Transverse colon (tissue), 4 donors: ENCODE measurements around the gene AURKA. TPM values are rescaled to one million over a fixed set of nuclear protein-coding genes. Genes with fewer than 3 reads are reported as not detected.

ENCODE experiments used
- DNase-seq: peaks from one replicate; pipeline ENCODE4 v3.0.0-alpha.2; 2019
- H3K27ac ChIP-seq, 4 donors: fragments of 200-600 bp; sonication (generic); 2 replicates each; pipeline ENCODE4 v1.5.1; 2016 to 2018; ENCODE audit warnings: inconsistent platforms in 4 of 4
- H3K27me3 ChIP-seq: fragments of 200-600 bp; sonication (generic); 2 replicates; pipeline ENCODE4 v1.5.1; 2017; ENCODE audit warnings: inconsistent platforms
- H3K36me3 ChIP-seq, 4 donors: fragments of 200-600 bp; sonication (generic); 2 replicates each; pipeline ENCODE4 v1.5.1; 2017 to 2019; ENCODE audit warnings: inconsistent platforms in 4 of 4
- H3K4me1 ChIP-seq, 4 donors: fragments of 200-600 bp; sonication (generic); 2 replicates each; pipeline ENCODE4 v1.5.1; 2017 to 2020; ENCODE audit warnings: inconsistent platforms in 4 of 4
- H3K4me3 ChIP-seq, 4 donors: fragments of 200-600 bp; sonication (generic); 1 replicate in 1 of 4; 2 replicates in 3 of 4; pipeline versions ENCODE4 v1.5.1 to v1.6.1; 2017 to 2019; ENCODE audit warnings: inconsistent platforms in 4 of 4
- H3K9me3 ChIP-seq, 2 donors: fragments of 200-600 bp; sonication (generic); 2 replicates each; pipeline ENCODE4 v1.5.1; 2017 to 2019; ENCODE audit warnings: inconsistent platforms in 2 of 2
- CTCF ChIP-seq, 5 experiments: fragments of 200-600 bp in 3 of 5; fragments of 450-650 bp in 2 of 5; sonication (generic) in 3 of 5; IDR thresholded peaks; 1 replicate in 2 of 5; 2 replicates in 3 of 5; pipeline ENCODE4 v1.5.1; 2016 to 2017; ENCODE audit warnings: antibody characterized with exemption in 5 of 5, inconsistent platforms in 3 of 5, mild to moderate bottlenecking in 2 of 5, moderate library complexity in 1 of 5
- EP300 ChIP-seq: sonication (generic); formaldehyde crosslinking; IDR thresholded peaks from one replicate; pipeline ENCODE4 v1.6.1; 2017; ENCODE audit warnings: antibody characterized with exemption, low read depth
- POLR2A ChIP-seq: fragments of 450-650 bp; IDR thresholded peaks from one replicate; pipeline ENCODE4 v1.6.1; 2016; ENCODE audit warnings: antibody characterized with exemption, mild to moderate bottlenecking, moderate library complexity
- POLR2AphosphoS5 ChIP-seq, 3 donors: sonication (generic); formaldehyde crosslinking; IDR thresholded peaks; one replicate each; pipeline ENCODE4 v1.6.1; 2016; ENCODE audit warnings: antibody characterized with exemption in 3 of 3
- WGBS, 2 donors: methylation state at CpG; one replicate each; pipeline ENCODE4 v1.1.5; 2018; ENCODE audit warnings: low coverage in 1 of 2; 5-methylcytosine and 5-hydroxymethylcytosine counted together
- in situ Hi-C, 4 donors: fragments of 200-750 bp; cut with MboI; loops; one replicate each; pipeline versions ENCODE4 v1.15.0 to v1.15.1; 2017; ENCODE audit warnings: low sequenced_read_pairs in 3 of 4, low pct_ligation_motif_present in 1 of 4, low pct_unique_long_range_greater_than_20kb in 1 of 4
- intact Hi-C: fragments of 100-400 bp; cut with DNase I; formaldehyde crosslinking; loops from one replicate; pipeline ENCODE4 v1.15.1; 2023; ENCODE audit warnings: low total_unique reads
- total RNA-seq, 4 donors: library from RNA; depleted of rRNA; stranded (reverse); fragments of >200 nt; gene quantifications; one replicate each; pipeline ENCODE4 v1.1.0, GENCODE V29; 2016

The AURKA gene
- total RNA-seq, 4 donors from 2014 or later = 0.75 to 12.4 (median 4.9) TPM

GRCh38 chr20:56348746-56349145, 43.3 kb downstream of the AURKA start:
- Histone ChIP-seq H3K27ac (no peak overlapping the region), H3K4me1 (peaks cover 0 to 4% (median 0%) of the 10 kb centered on the region in 4 donors), H3K27me3 (peaks cover 28% of the 10 kb centered on the region), H3K4me3 (no peak overlapping the region), H3K9me3 (no peaks in the 10 kb centered on the region), H3K36me3 (no peaks in the 10 kb centered on the region)
- TF ChIP-seq EP300 (no peak), POLR2AphosphoS5 (IDR thresholded peaks at IDR 0.05) (no peak), CTCF (IDR thresholded peaks at IDR 0.05) (no peak), POLR2A (no peak)
- intact Hi-C loops = no loop called here
- WGBS, 2 donors = 0 to 15% methylated on average over 3 of the region's 3 CpGs
- DNase-seq = no peak
- in situ Hi-C loops = no loop called here

GRCh38 chr20:56348305-56348693, 43.7 kb downstream of the AURKA start:
- intact Hi-C loops (no loop called here), in situ Hi-C loops (no loop called here)
- no peak for TF ChIP-seq CTCF (IDR thresholded peaks at IDR 0.05)
- no peak for TF ChIP-seq POLR2A
- no peak for TF ChIP-seq EP300
- no peak for TF ChIP-seq POLR2AphosphoS5 (IDR thresholded peaks at IDR 0.05)
- no peak overlapping the region for H3K4me3 ChIP-seq
- H3K27me3 ChIP-seq = peaks cover 33% of the 10 kb centered on the region
- H3K36me3 ChIP-seq = no peaks in the 10 kb centered on the region
- WGBS, 2 donors = 12 to 14% methylated on average over 5 of the region's 5 CpGs
- DNase-seq = no peak
- H3K27ac ChIP-seq = no peak overlapping the region
- H3K4me1 ChIP-seq = peaks cover 0 to 7% (median 0%) of the 10 kb centered on the region in 4 donors
- H3K9me3 ChIP-seq = no peaks in the 10 kb centered on the region

GRCh38 chr20:56347628-56348304, 44.2 kb downstream of the AURKA start:
- no peak for DNase-seq
- Histone ChIP-seq H3K36me3 (no peaks in the 10 kb centered on the region), H3K4me3 (no peak overlapping the region), H3K9me3 (no peaks in the 10 kb centered on the region), H3K4me1 (peaks cover 0 to 7% (median 0%) of the 10 kb centered on the region in 4 donors), H3K27ac (no peak overlapping the region), H3K27me3 (peaks cover 38% of the 10 kb centered on the region)
- intact Hi-C loops (no loop called here), in situ Hi-C loops (no loop called here)
- 49 to 50% methylated on average over 8 to 13 of the region's 13 CpGs for WGBS, 2 donors
- TF ChIP-seq CTCF (IDR thresholded peaks at IDR 0.05) (no peak), POLR2A (no peak), EP300 (no peak), POLR2AphosphoS5 (IDR thresholded peaks at IDR 0.05) (no peak)

- DNase-seq = no peak
- Histone ChIP-seq H3K4me3 (no peak overlapping the region), H3K27me3 (peaks cover 49% of the 10 kb centered on the region), H3K36me3 (no peaks in the 10 kb centered on the region), H3K27ac (no peak overlapping the region), H3K4me1 (peaks cover 0 to 7% (median 0%) of the 10 kb centered on the region in 4 donors), H3K9me3 (no peaks in the 10 kb centered on the region)
- in situ Hi-C loops (no loop called here), intact Hi-C loops (no loop called here)
- WGBS, 2 donors = 85 to 86% methylated on average over 5 to 8 of the region's 8 CpGs
- TF ChIP-seq CTCF (IDR thresholded peaks at IDR 0.05) (no peak), POLR2AphosphoS5 (IDR thresholded peaks at IDR 0.05) (no peak), POLR2A (no peak), EP300 (no peak)
Observed at GRCh38 chr20:56345911-56346310, 46.1 kb downstream of the AURKA start.
